Muscle of leg (tissue), 11 donors: ENCODE data around the gene VPS4A. TPM values are rescaled to one million over a fixed set of nuclear protein-coding genes. Genes with fewer than 3 reads are reported as not detected.
"Not testable (repeated sequence)": the region's sequence is repeated elsewhere in the genome, so short reads cannot be mapped to it uniquely, and the experiment has no call there.

Experiments used
- DNase-seq: peaks from one replicate; pipeline ENCODE4 v3.0.0; 2013
- H3K27ac ChIP-seq: one replicate; pipeline ENCODE4 v1.5.1; 2013; ENCODE audit warnings: mild to moderate bottlenecking, low read length, control low read depth
- H3K27me3 ChIP-seq: one replicate; pipeline ENCODE4 v1.6.1; 2013; ENCODE audit warnings: low read length; ENCODE audit not compliant: control insufficient read depth, insufficient read depth
- H3K36me3 ChIP-seq: one replicate; pipeline ENCODE4 v1.6.1; 2013; ENCODE audit warnings: low read length; ENCODE audit not compliant: control insufficient read depth, insufficient read depth
- H3K4me1 ChIP-seq: one replicate; pipeline ENCODE4 v1.6.1; 2013; ENCODE audit warnings: low read length; ENCODE audit not compliant: control insufficient read depth, insufficient read depth
- H3K4me3 ChIP-seq: one replicate; pipeline ENCODE4 v1.5.1; 2013; ENCODE audit warnings: low read length, control low read depth
- H3K9me3 ChIP-seq: replicated peaks from 2 replicates; pipeline ENCODE4 v1.6.1; 2013; ENCODE audit warnings: low read depth, low read length; ENCODE audit not compliant: control insufficient read depth
- WGBS: methylation state at CpG from one replicate; pipeline ENCODE4 v1.1.5; 2013; ENCODE audit warnings: missing lambda C conversion rate; ENCODE audit not compliant: insufficient coverage; 5-methylcytosine and 5-hydroxymethylcytosine counted together
- polyA plus RNA-seq, 8 donors: library from polyadenylated mRNA; unstranded; fragments of 120-200 nt; gene quantifications; one replicate each; pipeline versions ENCODE4 v1.2.1 to v1.2.3, GENCODE V29; 2013; ENCODE audit warnings: inconsistent platforms in 1 of 8, low replicate concordance in 1 of 8; ENCODE audit not compliant: insufficient read length in 8 of 8, insufficient read depth in 1 of 8
- total RNA-seq: library from RNA; stranded (reverse); fragments of 120-200 nt; gene quantifications from one replicate; pipeline ENCODE4 v1.2.4, GENCODE V29; 2013

VPS4A gene
- total and polyA plus RNA-seq, 9 donors, result 17.9 to 42.1 (median 36.3) TPM

DNA sequence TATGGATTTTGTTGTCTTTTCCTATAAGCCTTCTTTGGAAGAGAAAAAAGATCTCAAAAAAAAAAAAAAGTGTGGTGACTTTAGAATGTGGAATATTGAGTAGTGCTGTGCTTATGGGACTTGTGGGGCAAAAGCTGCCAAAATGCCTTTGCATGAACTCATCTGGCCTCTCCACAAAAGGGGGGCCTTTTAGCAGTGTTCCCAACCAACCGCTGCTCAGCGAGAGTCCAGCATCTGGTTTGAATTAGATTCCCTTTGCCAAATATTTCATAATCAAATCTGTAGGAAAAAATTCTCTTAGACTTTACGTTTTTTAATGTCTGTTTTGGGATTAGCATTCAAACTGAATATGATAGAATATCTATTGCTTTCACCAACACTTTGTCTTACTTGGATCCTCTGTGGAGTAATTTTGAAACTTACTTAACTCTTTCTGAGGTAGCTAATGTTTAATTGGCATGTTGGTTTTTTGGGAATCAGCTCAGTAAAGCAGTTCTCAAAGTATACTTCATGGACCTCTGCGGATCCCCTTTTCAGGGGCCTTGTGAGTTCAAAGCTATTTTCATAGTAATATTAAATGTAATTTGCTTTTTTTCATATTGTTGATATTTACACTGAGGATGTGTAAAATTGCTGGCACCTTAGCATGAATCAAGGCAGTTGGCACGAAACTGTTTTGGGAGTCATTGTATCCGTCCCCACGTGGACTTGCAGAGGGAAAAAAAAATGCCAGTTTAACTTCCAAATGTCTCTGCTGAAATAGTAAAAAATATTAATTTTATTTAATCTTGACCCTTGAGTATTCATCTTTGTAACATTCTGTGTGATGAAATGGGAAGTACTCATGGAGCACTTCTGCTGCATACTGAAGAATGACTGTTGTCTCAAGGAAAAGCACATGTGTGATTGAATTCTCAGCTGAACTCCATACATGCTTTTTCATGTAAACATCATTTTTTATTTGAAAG is 34.7 kb upstream of the VPS4A start:
- no CpG with 5 or more reads among the region's 7 CpGs for WGBS
- H3K4me1 ChIP-seq, result peaks cover 11% of the 10 kb centered on the region
- no peaks in the 10 kb centered on the region for H3K9me3 ChIP-seq
- H3K27me3 ChIP-seq, result no peaks in the 10 kb centered on the region
- H3K27ac ChIP-seq, result peak overlapping the region; percentile 71
- no peak overlapping the region for H3K4me3 ChIP-seq
- H3K36me3 ChIP-seq, result no peaks in the 10 kb centered on the region
- DNase-seq, result peak; percentile 99

DNA sequence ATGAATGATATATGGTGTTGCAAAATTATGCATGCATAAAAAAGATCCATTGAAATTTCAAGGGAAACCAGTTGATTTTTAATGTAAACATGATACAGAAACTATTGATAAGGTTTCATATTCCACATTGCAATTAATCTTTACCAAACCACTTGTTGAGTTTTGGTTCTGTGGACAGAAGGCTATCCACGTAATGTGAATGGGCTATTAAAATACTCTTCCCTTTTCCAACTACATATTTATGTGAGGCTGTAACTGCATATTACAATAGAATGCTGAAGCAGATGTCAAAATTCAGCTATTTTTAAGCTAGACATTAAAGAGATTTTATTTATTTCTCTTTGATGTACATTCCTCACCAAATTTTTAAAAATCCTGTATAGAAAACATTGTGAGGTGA is 33.7 kb upstream of the VPS4A start:
- no peaks in the 10 kb centered on the region for H3K27me3 ChIP-seq
- peak overlapping the region; percentile 69 for H3K27ac ChIP-seq
- WGBS, result no CpG with 5 or more reads among the region's 1 CpG

DNA sequence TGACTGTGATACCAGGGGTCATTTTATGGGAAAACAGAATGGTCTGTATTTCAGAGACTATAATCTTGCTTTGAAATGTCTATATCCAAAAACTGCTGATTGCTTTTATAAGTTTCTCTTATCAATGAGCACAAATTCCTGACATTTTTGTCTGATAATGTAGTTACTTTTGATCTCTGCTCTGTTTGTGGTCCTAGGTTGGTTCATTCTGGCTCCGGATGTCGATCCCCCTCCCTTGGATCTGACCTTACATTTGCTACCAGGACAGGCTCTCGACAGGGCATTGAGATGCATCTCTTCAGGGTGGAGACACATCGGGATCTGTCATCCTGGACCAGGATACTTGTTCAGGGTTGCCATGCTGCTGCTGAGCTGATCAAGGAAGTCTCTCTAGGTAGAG is 27.3 kb upstream of the VPS4A start:
- Histone ChIP-seq H3K27ac (no peak overlapping the region), H3K9me3 (no peaks in the 10 kb centered on the region), H3K27me3 (no peaks in the 10 kb centered on the region), H3K4me3 (no peak overlapping the region), H3K4me1 (no peaks in the 10 kb centered on the region), H3K36me3 (peaks cover 13% of the 10 kb centered on the region)
- 93% methylated on average over 2 of the region's 4 CpGs for WGBS
- no peak for DNase-seq

More for the DNA sequence above, 33.7 kb upstream of the VPS4A start:
- no peaks in the 10 kb centered on the region for H3K9me3 ChIP-seq
- peaks cover 11% of the 10 kb centered on the region for H3K4me1 ChIP-seq
- H3K4me3 ChIP-seq, result no peak overlapping the region
- H3K36me3 ChIP-seq, result no peaks in the 10 kb centered on the region
- peak; percentile 62 for DNase-seq

DNA sequence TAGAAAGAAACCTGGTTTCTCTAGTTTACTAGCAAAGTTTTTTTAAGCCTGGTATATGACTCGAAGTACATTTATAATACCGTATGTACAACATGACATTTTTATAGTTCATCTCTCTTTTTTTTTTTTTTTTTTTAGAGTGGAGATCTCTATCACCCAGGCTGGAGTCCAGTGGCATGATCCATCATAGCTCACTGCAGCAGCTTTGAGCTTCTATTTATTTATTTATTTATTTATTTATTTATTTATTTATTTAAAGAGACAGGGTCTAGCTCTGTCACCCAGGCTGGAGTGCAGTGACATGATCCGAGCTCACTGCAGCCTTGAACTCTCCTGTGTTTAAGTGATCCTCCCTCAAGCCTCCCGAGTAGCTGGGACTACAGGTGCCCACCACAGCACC is 25.9 kb upstream of the VPS4A start:
- no peak for DNase-seq
- Histone ChIP-seq H3K4me3 (no peak overlapping the region), H3K9me3 (no peaks in the 10 kb centered on the region), H3K27me3 (no peaks in the 10 kb centered on the region), H3K27ac (no peak overlapping the region), H3K4me1 (no peaks in the 10 kb centered on the region), H3K36me3 (peaks cover 13% of the 10 kb centered on the region)
- no CpG with 5 or more reads among the region's 4 CpGs for WGBS

DNA sequence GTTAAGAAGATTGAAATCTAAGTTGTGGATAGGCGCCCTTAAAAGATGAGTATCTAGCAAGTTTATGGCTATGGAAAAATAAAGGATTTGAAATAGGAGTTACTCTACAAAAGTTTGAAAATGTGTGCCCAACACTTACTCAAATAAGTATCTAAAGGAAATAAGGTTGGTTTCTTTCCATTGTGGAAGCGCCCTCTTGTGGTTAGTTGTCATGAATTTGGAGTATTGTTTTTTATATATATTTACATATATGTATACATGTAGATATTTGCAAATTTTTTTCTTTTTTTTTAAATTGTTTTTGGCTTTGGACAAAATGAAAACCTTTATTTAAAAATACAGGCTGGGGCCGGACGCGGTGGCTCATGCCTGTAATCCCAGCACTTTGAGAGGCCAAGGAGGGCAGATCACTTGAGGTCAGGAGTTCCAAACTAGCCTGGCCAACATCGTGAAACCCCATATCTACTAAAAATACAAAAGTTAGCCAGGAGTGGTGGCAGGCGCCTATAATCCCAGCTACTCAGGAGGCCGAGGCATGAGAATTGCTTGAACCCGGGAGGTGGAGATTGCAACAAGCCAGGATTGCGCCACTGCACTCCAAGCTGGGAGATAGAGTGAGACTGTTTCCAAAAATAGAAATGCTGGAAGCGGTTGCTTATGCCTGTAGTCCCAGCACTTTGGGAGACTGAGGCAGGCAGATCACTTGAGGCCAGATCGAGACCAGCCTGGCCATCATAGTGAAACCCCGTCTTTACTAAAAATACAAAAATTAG is 24.0 kb upstream of the VPS4A start:
- no peak overlapping the region for H3K27ac ChIP-seq
- H3K36me3 ChIP-seq, result peaks cover 15% of the 10 kb centered on the region
- DNase-seq, result peak; percentile 89
- 79% methylated on average over 9 of the region's 13 CpGs for WGBS
- no peaks in the 10 kb centered on the region for H3K27me3 ChIP-seq
- H3K9me3 ChIP-seq, result no peaks in the 10 kb centered on the region
- H3K4me1 ChIP-seq, result no peaks in the 10 kb centered on the region
- H3K4me3 ChIP-seq, result no peak overlapping the region

DNA sequence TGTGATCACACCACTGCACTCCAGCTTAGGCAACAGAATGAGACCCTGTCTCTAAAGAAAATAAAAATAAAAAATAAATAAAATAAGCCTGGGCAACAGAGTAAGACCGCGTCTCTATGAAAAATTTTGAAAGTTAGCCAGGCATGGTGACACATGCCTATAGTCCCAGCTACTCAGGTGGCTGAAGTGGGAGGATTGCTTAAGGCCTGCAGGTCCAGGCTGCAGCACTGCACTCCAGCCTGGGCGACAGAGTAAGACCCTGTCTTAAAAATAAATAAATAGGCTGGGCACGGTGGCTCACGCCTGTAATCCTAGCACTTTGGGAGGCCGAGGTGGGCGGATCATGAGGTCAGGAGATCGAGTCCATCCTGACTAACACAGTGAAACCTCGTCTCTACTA is 19.5 kb upstream of the VPS4A start:
- 95% methylated on average over 4 of the region's 9 CpGs for WGBS
- H3K27ac ChIP-seq, H3K4me3 ChIP-seq, H3K27me3 ChIP-seq, H3K4me1 ChIP-seq, DNase-seq, H3K9me3 ChIP-seq, H3K36me3 ChIP-seq: not testable (repeated sequence)

DNA sequence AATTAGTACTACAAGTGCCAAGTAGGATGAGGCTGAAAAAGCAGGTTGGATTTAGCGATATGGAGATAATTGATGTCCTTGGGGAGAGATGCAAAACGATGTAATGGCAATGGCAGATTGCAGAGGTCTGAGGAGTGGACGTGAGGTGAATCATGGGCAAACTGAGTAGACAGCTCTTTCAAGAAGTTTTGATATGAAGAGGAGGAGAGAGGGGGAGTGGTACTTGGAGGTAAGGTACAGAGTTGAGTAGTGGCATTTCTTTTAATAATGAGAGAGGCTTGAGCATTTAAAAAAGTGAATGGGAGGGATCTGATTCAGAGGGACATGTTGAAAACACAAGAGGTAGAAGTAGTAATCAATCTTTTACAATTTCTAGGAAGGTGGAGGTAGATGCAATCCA is 17.7 kb upstream of the VPS4A start:
- Histone ChIP-seq H3K27ac (no peak overlapping the region), H3K4me1 (no peaks in the 10 kb centered on the region), H3K9me3 (no peaks in the 10 kb centered on the region), H3K4me3 (no peak overlapping the region), H3K27me3 (no peaks in the 10 kb centered on the region), H3K36me3 (peaks cover 2% of the 10 kb centered on the region)
- 40% methylated on average over 3 of the region's 3 CpGs for WGBS
- no peak for DNase-seq

DNA sequence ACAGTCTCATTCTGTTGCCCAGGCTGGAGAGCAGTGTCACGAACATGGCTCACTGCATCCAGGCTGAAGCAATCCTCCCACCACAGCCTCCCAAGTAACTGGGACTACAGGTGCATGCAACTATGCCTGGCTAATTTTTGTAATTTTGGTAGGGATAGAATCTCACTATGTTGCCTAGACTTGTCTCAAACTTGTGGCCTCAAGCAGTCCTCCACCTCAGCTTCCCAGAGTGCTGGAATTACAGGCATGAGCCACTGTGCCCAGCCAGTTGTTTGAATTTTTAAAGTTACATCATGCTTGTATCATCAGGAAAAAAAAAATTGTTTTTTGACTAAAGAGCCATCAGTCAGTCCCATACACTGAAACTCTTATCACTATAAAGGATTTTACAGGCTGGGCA is 17.1 kb upstream of the VPS4A start:
- no CpG with 5 or more reads among the region's 1 CpG for WGBS
- H3K36me3 ChIP-seq, result peaks cover 6% of the 10 kb centered on the region
- H3K27ac ChIP-seq, result no peak overlapping the region
- H3K4me1 ChIP-seq, result no peaks in the 10 kb centered on the region
- no peaks in the 10 kb centered on the region for H3K27me3 ChIP-seq
- no peak overlapping the region for H3K4me3 ChIP-seq
- no peaks in the 10 kb centered on the region for H3K9me3 ChIP-seq
- DNase-seq, result no peak

DNA sequence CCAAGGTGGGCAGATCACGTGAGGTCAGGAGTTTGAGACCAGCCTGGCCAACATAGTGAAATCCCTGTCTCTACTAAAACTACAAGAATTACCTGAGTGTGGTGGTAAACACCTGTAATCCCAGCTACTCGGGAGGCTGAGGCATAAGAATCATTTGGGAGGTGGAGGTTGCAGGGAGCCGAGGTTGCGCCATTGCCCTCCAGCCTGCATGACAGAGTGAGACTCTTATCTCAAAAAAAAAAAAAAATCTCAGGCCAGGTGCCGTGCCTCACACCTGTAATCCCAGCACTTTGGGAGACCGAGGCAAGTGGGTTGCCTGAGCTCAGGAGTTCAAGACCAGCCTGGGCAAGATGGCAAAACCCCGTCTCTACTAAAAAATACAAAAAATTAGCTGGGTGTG is 14.4 kb upstream of the VPS4A start:
- not testable (repeated sequence) for H3K4me1 ChIP-seq, H3K27ac ChIP-seq, H3K4me3 ChIP-seq, DNase-seq, H3K9me3 ChIP-seq, H3K27me3 ChIP-seq
- no CpG with 5 or more reads among the region's 7 CpGs for WGBS
- H3K36me3 ChIP-seq, result peaks cover 16% of the 10 kb centered on the region

DNA sequence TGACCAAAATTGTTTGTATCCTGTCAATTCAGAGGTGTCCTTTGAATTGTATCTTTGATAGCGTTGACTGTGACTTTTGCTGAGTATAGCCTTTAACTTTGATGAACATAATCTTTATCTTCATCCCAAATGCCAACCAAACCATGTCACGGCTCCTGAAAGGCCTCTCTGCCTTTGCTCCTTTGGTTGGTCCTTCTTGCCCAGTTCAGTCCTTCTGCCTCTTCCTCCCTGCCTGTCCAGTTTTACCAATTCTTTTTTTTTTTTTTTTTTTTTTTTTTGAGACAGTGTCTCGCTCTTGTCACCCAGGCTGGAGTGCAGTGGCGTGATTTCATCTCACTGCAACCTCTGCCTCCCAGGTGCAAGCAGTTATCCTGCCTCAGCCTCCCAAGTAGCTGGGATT is 12.9 kb upstream of the VPS4A start:
- Histone ChIP-seq H3K4me3 (no peak overlapping the region), H3K27ac (no peak overlapping the region), H3K9me3 (no peaks in the 10 kb centered on the region), H3K36me3 (peaks cover 17% of the 10 kb centered on the region), H3K4me1 (no peaks in the 10 kb centered on the region), H3K27me3 (no peaks in the 10 kb centered on the region)
- WGBS, result 100% methylated on average over 1 of the region's 4 CpGs
- no peak for DNase-seq
